GM12878 (cell line): ENCODE measurements around the gene ARHGAP26. TPM values are rescaled to one million over a fixed set of nuclear protein-coding genes. Genes with fewer than 3 reads are reported as not detected.

ENCODE experiments used
- ATAC-seq: fragments of 200-7000 bp; cut with Tn5 transposase; 3 replicates; pipeline ENCODE4 v1.9.1; 2020; ENCODE audit warnings: mild to moderate bottlenecking, moderate library complexity
- BruUV-seq: library from RNA; stranded (reverse); fragments of 400-500 nt; replicated peaks from 2 replicates; lab custom pipeline; 2021; lab: Mats Ljungman, UMichigan
- CTCF ChIA-PET: fragments of 300-600 bp; sonication (Branson Sonifier 250); formaldehyde crosslinking; extraction: SDS; loops from one replicate; lab custom pipeline; 2021; ENCODE audit warnings: inconsistent platforms; lab: Yijun Ruan, JAX
- POLR2A ChIA-PET: fragments of 350-600 bp; formaldehyde crosslinking; extraction: SDS; loops from one replicate; lab custom pipeline; 2021; ENCODE audit warnings: inconsistent platforms; lab: Charles Lee
- RAD21 ChIA-PET: fragments of 300-600 bp; sonication (Branson Sonifier 250); formaldehyde crosslinking; loops from one replicate; lab custom pipeline; 2023; ENCODE audit warnings: antibody characterized with exemption; ENCODE audit not compliant: unreplicated experiment; lab: Charles Lee
- SMC1A ChIA-PET: fragments of 300-600 bp; sonication (Branson Sonifier 250); formaldehyde crosslinking; loops from one replicate; lab custom pipeline; 2023; ENCODE audit not compliant: unreplicated experiment, uncharacterized antibody; lab: Charles Lee
- DNase-seq: peaks from one replicate; pipeline ENCODE4 v3.0.0-alpha.2; 2011; ENCODE audit warnings: low read depth, low spot score
- FAIRE-seq: peaks from 3 replicates; lab custom pipeline; 2011; peaks lifted over from hg19 to GRCh38; lab: Jason Lieb, UNC
- H2AFZ ChIP-seq: 2 replicates; pipeline ENCODE4 v1.6.0; 2011; ENCODE audit warnings: low read depth, low read length, control low read depth; ENCODE audit not compliant: control insufficient read depth
- H3K27ac ChIP-seq: 2 replicates; pipeline ENCODE4 v1.5.1; 2011; ENCODE audit warnings: control low read depth; ENCODE audit not compliant: control insufficient read depth, insufficient read depth
- H3K27me3 ChIP-seq, 2 experiments: replicated peaks in 1 of 2; 2 replicates each; pipeline versions ENCODE4 v1.6.0 to v1.6.1; 2011; ENCODE audit warnings: low read length in 1 of 2; ENCODE audit not compliant: control insufficient read depth in 2 of 2, insufficient read depth in 2 of 2
- H3K36me3 ChIP-seq, 2 experiments: 2 replicates each; pipeline ENCODE4 v1.5.1; 2011; ENCODE audit warnings: low read length in 1 of 2; ENCODE audit not compliant: control insufficient read depth in 2 of 2, insufficient read depth in 2 of 2
- H3K4me1 ChIP-seq: 2 replicates; pipeline ENCODE4 v1.6.1; 2011; ENCODE audit warnings: mild to moderate bottlenecking, low read length, moderate library complexity, mixed read lengths; ENCODE audit not compliant: control insufficient read depth, insufficient read depth
- H3K4me2 ChIP-seq: 2 replicates; pipeline ENCODE4 v1.6.0; 2011; ENCODE audit warnings: control low read depth; ENCODE audit not compliant: control insufficient read depth, insufficient read depth
- H3K4me3 ChIP-seq: fragments of 200-600 bp; sonication (generic); 2 replicates; pipeline ENCODE4 v1.5.1; 2016
- H3K79me2 ChIP-seq: 2 replicates; pipeline ENCODE4 v1.6.0; 2011; ENCODE audit warnings: low read length; ENCODE audit not compliant: control insufficient read depth, insufficient read depth
- H3K9ac ChIP-seq: 2 replicates; pipeline ENCODE4 v1.8.0; 2011; ENCODE audit warnings: low read length, control low read depth, mixed read lengths; ENCODE audit not compliant: control insufficient read depth, insufficient read depth
- H3K9me3 ChIP-seq: replicated peaks from 3 replicates; pipeline ENCODE4 v1.5.1; 2011; ENCODE audit warnings: mild to moderate bottlenecking, low read length; ENCODE audit not compliant: control insufficient read depth, insufficient read depth
- H4K20me1 ChIP-seq: 2 replicates; pipeline ENCODE4 v1.6.0; 2011; ENCODE audit not compliant: control insufficient read depth, insufficient read depth
- WGBS: methylation state at CpG from one replicate; pipeline ENCODE4 v1.1.6; 2016; ENCODE audit warnings: low lambda C conversion rate; ENCODE audit not compliant: insufficient replicate concordance, insufficient coverage; ENCODE audit errors: missing lambda C conversion rate; 5-methylcytosine and 5-hydroxymethylcytosine counted together
- in situ Hi-C: fragments of 300-500 bp; cut with MboI; formaldehyde crosslinking; loops from 9 replicates; pipeline ENCODE4 v1.14.3; 2018; ENCODE audit warnings: mixed read lengths
- intact Hi-C: fragments of 100-400 bp; cut with micrococcal nuclease; formaldehyde crosslinking; loops from one replicate; pipeline ENCODE4 v1.14.2; 2022; ENCODE audit not compliant: unreplicated experiment
- polyA plus RNA-seq, 11 experiments: library from polyadenylated mRNA; depleted of rRNA in 4 of 11; unstranded in 6 of 11; stranded (reverse) in 5 of 11; fragments of >200 nt; fragmentation: Nextera tagmentation in 4 of 11; fragmentation: Illumina TruSeq in 1 of 11; extraction: Ambion mirVana in 4 of 11; extraction: Trizol in 1 of 11; gene quantifications; 1 replicate in 1 of 11; 2 replicates in 10 of 11; pipeline versions ENCODE4 v1.2.1 to v1.2.3, GENCODE V29; 2011 to 2016; ENCODE audit warnings: inconsistent platforms in 2 of 11, missing spikeins in 2 of 11, low read depth in 1 of 11
- total RNA-seq, 4 experiments: library from RNA; depleted of rRNA in 3 of 4; stranded (reverse); fragments of >200 nt in 3 of 4; fragmentation: Illumina TruSeq in 1 of 4; extraction: Trizol in 1 of 4; gene quantifications; 2 replicates each; pipeline versions ENCODE4 v1.2.1 to v1.2.3, GENCODE V29; 2013 to 2021
- TF ChIP-seq, protein P1 (sequence below): IDR thresholded peaks from 2 replicates; pipeline ENCODE4 v1.6.1; 2012; ENCODE audit warnings: mild to moderate bottlenecking, low read depth, low read length

ARHGAP26 gene
- total and polyA plus RNA-seq, 10 of the 15 experiments (the other 5 are each of a cell fraction or from before 2014, with no cell fraction given): 9.4 to 41.5 (median 19.3) TPM

DNA sequence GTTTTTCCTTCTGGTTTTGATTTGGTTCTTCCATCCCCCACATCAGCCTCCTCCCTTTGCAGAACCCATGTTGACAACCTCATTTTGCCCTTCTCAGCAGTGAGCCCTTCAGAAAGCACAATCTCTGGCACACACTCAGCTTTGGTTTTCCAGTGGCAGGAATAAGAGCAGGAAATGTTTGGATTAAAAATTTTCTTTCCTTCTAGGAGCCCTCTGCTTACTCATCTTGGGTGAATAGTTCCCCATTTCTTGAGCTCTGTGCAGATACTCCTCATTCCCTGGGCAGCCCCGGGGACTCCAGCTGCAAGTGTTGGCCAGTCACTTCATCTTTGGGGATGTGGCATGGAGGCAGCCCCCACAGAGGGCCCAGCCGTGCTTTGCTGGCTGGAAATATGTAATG lies 462.9 kb downstream of the ARHGAP26 start:
- in situ Hi-C loops: no loop called here
- DNase-seq (no peak), FAIRE-seq (no peak), ATAC-seq (no peak)
- no peaks in the 10 kb centered on the region for H3K27me3 ChIP-seq
- no peaks in the 10 kb centered on the region for H3K36me3 ChIP-seq
- no peak overlapping the region for H3K27ac ChIP-seq
- H2AFZ ChIP-seq: no peak overlapping the region
- ChIA-PET SMC1A (interaction anchor here (0.9 to 19.2 kb wide), 10 partner anchors 14 to 231 kb away, joined by 3 to 423 read pairs (median 22); no protein-coding TSS in a partner anchor), CTCF (interaction anchor here (0.9 to 1.5 kb wide), 3 partner anchors 11 to 72 kb away, joined by 3 to 4 read pairs (median 3); no protein-coding TSS in a partner anchor), POLR2A (interaction anchor here (0.6 to 8.3 kb wide), 12 partner anchors 14 to 257 kb away, joined by 3 to 103 read pairs (median 4); no protein-coding TSS in a partner anchor), RAD21 (interaction anchor here (0.7 to 18.1 kb wide), 11 partner anchors 14 to 592 kb away, joined by 3 to 482 read pairs (median 5); no protein-coding TSS in a partner anchor)
- H3K9me3 ChIP-seq: no peaks in the 10 kb centered on the region; the same call in 1 of the 3 replicates
- H3K79me2 ChIP-seq: peaks cover 1% of the 10 kb centered on the region; the same call in 1 of the 2 replicates
- H4K20me1 ChIP-seq: no peaks in the 10 kb centered on the region
- H3K4me1 ChIP-seq: peaks cover 29% of the 10 kb centered on the region
- no peak overlapping the region for H3K4me2 ChIP-seq
- no peak overlapping the region for H3K9ac ChIP-seq
- 78% methylated on average over 2 of the region's 2 CpGs for WGBS
- BruUV-seq: no TSS peak
- TF ChIP-seq, protein P1, sequence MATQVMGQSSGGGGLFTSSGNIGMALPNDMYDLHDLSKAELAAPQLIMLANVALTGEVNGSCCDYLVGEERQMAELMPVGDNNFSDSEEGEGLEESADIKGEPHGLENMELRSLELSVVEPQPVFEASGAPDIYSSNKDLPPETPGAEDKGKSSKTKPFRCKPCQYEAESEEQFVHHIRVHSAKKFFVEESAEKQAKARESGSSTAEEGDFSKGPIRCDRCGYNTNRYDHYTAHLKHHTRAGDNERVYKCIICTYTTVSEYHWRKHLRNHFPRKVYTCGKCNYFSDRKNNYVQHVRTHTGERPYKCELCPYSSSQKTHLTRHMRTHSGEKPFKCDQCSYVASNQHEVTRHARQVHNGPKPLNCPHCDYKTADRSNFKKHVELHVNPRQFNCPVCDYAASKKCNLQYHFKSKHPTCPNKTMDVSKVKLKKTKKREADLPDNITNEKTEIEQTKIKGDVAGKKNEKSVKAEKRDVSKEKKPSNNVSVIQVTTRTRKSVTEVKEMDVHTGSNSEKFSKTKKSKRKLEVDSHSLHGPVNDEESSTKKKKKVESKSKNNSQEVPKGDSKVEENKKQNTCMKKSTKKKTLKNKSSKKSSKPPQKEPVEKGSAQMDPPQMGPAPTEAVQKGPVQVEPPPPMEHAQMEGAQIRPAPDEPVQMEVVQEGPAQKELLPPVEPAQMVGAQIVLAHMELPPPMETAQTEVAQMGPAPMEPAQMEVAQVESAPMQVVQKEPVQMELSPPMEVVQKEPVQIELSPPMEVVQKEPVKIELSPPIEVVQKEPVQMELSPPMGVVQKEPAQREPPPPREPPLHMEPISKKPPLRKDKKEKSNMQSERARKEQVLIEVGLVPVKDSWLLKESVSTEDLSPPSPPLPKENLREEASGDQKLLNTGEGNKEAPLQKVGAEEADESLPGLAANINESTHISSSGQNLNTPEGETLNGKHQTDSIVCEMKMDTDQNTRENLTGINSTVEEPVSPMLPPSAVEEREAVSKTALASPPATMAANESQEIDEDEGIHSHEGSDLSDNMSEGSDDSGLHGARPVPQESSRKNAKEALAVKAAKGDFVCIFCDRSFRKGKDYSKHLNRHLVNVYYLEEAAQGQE: no peak
- no peak overlapping the region for H3K4me3 ChIP-seq
- intact Hi-C loops: loop anchor here (5.0 to 10.0 kb wide), 4 partner anchors 39 to 732 kb away; partner anchors contain the start of gene NR3C1
